GM12878 (cell line): ENCODE results near the gene RNFT2. TPM values are rescaled to one million over a fixed set of nuclear protein-coding genes. Genes with fewer than 3 reads are reported as not detected.

Experiments
- ATAC-seq: fragments of 200-7000 bp; cut with Tn5 transposase; 3 replicates; pipeline ENCODE4 v1.9.1; 2020; ENCODE audit warnings: mild to moderate bottlenecking, moderate library complexity
- BruUV-seq: library from RNA; stranded (reverse); fragments of 400-500 nt; replicated peaks from 2 replicates; lab custom pipeline; 2021; lab: Mats Ljungman, UMichigan
- CTCF ChIA-PET: fragments of 300-600 bp; sonication (Branson Sonifier 250); formaldehyde crosslinking; extraction: SDS; loops from one replicate; lab custom pipeline; 2021; ENCODE audit warnings: inconsistent platforms; lab: Yijun Ruan, JAX
- POLR2A ChIA-PET: fragments of 350-600 bp; formaldehyde crosslinking; extraction: SDS; loops from one replicate; lab custom pipeline; 2021; ENCODE audit warnings: inconsistent platforms; lab: Charles Lee
- RAD21 ChIA-PET: fragments of 300-600 bp; sonication (Branson Sonifier 250); formaldehyde crosslinking; loops from one replicate; lab custom pipeline; 2023; ENCODE audit warnings: antibody characterized with exemption; ENCODE audit not compliant: unreplicated experiment; lab: Charles Lee
- SMC1A ChIA-PET: fragments of 300-600 bp; sonication (Branson Sonifier 250); formaldehyde crosslinking; loops from one replicate; lab custom pipeline; 2023; ENCODE audit not compliant: unreplicated experiment, uncharacterized antibody; lab: Charles Lee
- DNase-seq: peaks from one replicate; pipeline ENCODE4 v3.0.0-alpha.2; 2011; ENCODE audit warnings: low read depth, low spot score
- FAIRE-seq: peaks from 3 replicates; lab custom pipeline; 2011; peaks lifted over from hg19 to GRCh38; lab: Jason Lieb, UNC
- H2AFZ ChIP-seq: 2 replicates; pipeline ENCODE4 v1.6.0; 2011; ENCODE audit warnings: low read depth, low read length, control low read depth; ENCODE audit not compliant: control insufficient read depth
- H3K27ac ChIP-seq: 2 replicates; pipeline ENCODE4 v1.5.1; 2011; ENCODE audit warnings: control low read depth; ENCODE audit not compliant: control insufficient read depth, insufficient read depth
- H3K27me3 ChIP-seq, 2 experiments: replicated peaks in 1 of 2; 2 replicates each; pipeline versions ENCODE4 v1.6.0 to v1.6.1; 2011; ENCODE audit warnings: low read length in 1 of 2; ENCODE audit not compliant: control insufficient read depth in 2 of 2, insufficient read depth in 2 of 2
- H3K36me3 ChIP-seq, 2 experiments: 2 replicates each; pipeline ENCODE4 v1.5.1; 2011; ENCODE audit warnings: low read length in 1 of 2; ENCODE audit not compliant: control insufficient read depth in 2 of 2, insufficient read depth in 2 of 2
- H3K4me1 ChIP-seq: 2 replicates; pipeline ENCODE4 v1.6.1; 2011; ENCODE audit warnings: mild to moderate bottlenecking, low read length, moderate library complexity, mixed read lengths; ENCODE audit not compliant: control insufficient read depth, insufficient read depth
- H3K4me2 ChIP-seq: 2 replicates; pipeline ENCODE4 v1.6.0; 2011; ENCODE audit warnings: control low read depth; ENCODE audit not compliant: control insufficient read depth, insufficient read depth
- H3K4me3 ChIP-seq: fragments of 200-600 bp; sonication (generic); 2 replicates; pipeline ENCODE4 v1.5.1; 2016
- H3K79me2 ChIP-seq: 2 replicates; pipeline ENCODE4 v1.6.0; 2011; ENCODE audit warnings: low read length; ENCODE audit not compliant: control insufficient read depth, insufficient read depth
- H3K9ac ChIP-seq: 2 replicates; pipeline ENCODE4 v1.8.0; 2011; ENCODE audit warnings: low read length, control low read depth, mixed read lengths; ENCODE audit not compliant: control insufficient read depth, insufficient read depth
- H3K9me3 ChIP-seq: replicated peaks from 3 replicates; pipeline ENCODE4 v1.5.1; 2011; ENCODE audit warnings: mild to moderate bottlenecking, low read length; ENCODE audit not compliant: control insufficient read depth, insufficient read depth
- H4K20me1 ChIP-seq: 2 replicates; pipeline ENCODE4 v1.6.0; 2011; ENCODE audit not compliant: control insufficient read depth, insufficient read depth
- ATF7 ChIP-seq: fragments of 450-650 bp; IDR thresholded peaks from 2 replicates; pipeline ENCODE4 v1.6.1; 2016; ENCODE audit warnings: low read depth, mild to moderate bottlenecking
- E2F4 ChIP-seq: IDR thresholded peaks from 2 replicates; pipeline ENCODE4 v1.6.1; 2012; ENCODE audit warnings: low read depth, low read length, improper control_type of control experiment
- EGR1 ChIP-seq, 2 experiments: IDR thresholded peaks; 1 replicate in 1 of 2; 2 replicates in 1 of 2; pipeline ENCODE4 v1.6.1; 2011 to 2012; ENCODE audit warnings: low read depth in 2 of 2, low read length in 2 of 2, borderline replicate concordance in 1 of 2, mild to moderate bottlenecking in 1 of 2, moderate library complexity in 1 of 2
- EZH2 ChIP-seq: IDR thresholded peaks from 2 replicates; pipeline ENCODE4 v1.6.1; 2012; ENCODE audit warnings: low read depth, mild to moderate bottlenecking, control low read depth, inconsistent platforms, low read length, borderline replicate concordance; ENCODE audit not compliant: control insufficient read depth
- IRF5 ChIP-seq: fragments of 450-650 bp; IDR thresholded peaks from 2 replicates; pipeline ENCODE4 v1.6.1; 2017; ENCODE audit warnings: borderline replicate concordance
- MTA2 ChIP-seq: fragments of 450-650 bp; IDR thresholded peaks from 2 replicates; pipeline ENCODE4 v1.6.1; 2016; ENCODE audit warnings: low read depth, mild to moderate bottlenecking, moderate library complexity
- NBN ChIP-seq: fragments of 450-650 bp; IDR thresholded peaks from 2 replicates; pipeline ENCODE4 v1.6.1; 2016
- POLR2AphosphoS2 ChIP-seq: IDR thresholded peaks from 2 replicates; pipeline ENCODE4 v1.6.1; 2011; ENCODE audit warnings: low read depth, mild to moderate bottlenecking, low read length, improper control_type of control experiment, moderate library complexity
- RAD51 ChIP-seq: fragments of 450-650 bp; IDR thresholded peaks from 2 replicates; pipeline ENCODE4 v1.6.1; 2016; ENCODE audit warnings: moderate library complexity, mild to moderate bottlenecking, inconsistent platforms
- RBBP5 ChIP-seq: fragments of 200-600 bp; sonication (generic); conservative IDR thresholded peaks from 2 replicates; pipeline ENCODE4 v1.6.1; 2016
- RELB ChIP-seq: fragments of 450-650 bp; IDR thresholded peaks from 2 replicates; pipeline ENCODE4 v1.6.1; 2017; ENCODE audit warnings: low read depth, mild to moderate bottlenecking, moderate library complexity
- ZBTB4 ChIP-seq: fragments of 450-650 bp; formaldehyde crosslinking; IDR thresholded peaks from 2 replicates; pipeline ENCODE4 v1.4.0; 2022; ENCODE audit warnings: mild to moderate bottlenecking, moderate library complexity
- ZNF384 ChIP-seq: IDR thresholded peaks from 2 replicates; pipeline ENCODE4 v1.6.1; 2012; ENCODE audit warnings: low read depth, mild to moderate bottlenecking, low read length, improper control_type of control experiment, borderline replicate concordance
- WGBS: methylation state at CpG from one replicate; pipeline ENCODE4 v1.1.6; 2016; ENCODE audit warnings: low lambda C conversion rate; ENCODE audit not compliant: insufficient replicate concordance, insufficient coverage; ENCODE audit errors: missing lambda C conversion rate; 5-methylcytosine and 5-hydroxymethylcytosine counted together
- in situ Hi-C: fragments of 300-500 bp; cut with MboI; formaldehyde crosslinking; loops from 9 replicates; pipeline ENCODE4 v1.14.3; 2018; ENCODE audit warnings: mixed read lengths
- intact Hi-C: fragments of 100-400 bp; cut with micrococcal nuclease; formaldehyde crosslinking; loops from one replicate; pipeline ENCODE4 v1.14.2; 2022; ENCODE audit not compliant: unreplicated experiment
- polyA plus RNA-seq, 11 experiments: library from polyadenylated mRNA; depleted of rRNA in 4 of 11; unstranded in 6 of 11; stranded (reverse) in 5 of 11; fragments of >200 nt; fragmentation: Nextera tagmentation in 4 of 11; fragmentation: Illumina TruSeq in 1 of 11; extraction: Ambion mirVana in 4 of 11; extraction: Trizol in 1 of 11; gene quantifications; 1 replicate in 1 of 11; 2 replicates in 10 of 11; pipeline versions ENCODE4 v1.2.1 to v1.2.3, GENCODE V29; 2011 to 2016; ENCODE audit warnings: inconsistent platforms in 2 of 11, missing spikeins in 2 of 11, low read depth in 1 of 11
- total RNA-seq, 4 experiments: library from RNA; depleted of rRNA in 3 of 4; stranded (reverse); fragments of >200 nt in 3 of 4; fragmentation: Illumina TruSeq in 1 of 4; extraction: Trizol in 1 of 4; gene quantifications; 2 replicates each; pipeline versions ENCODE4 v1.2.1 to v1.2.3, GENCODE V29; 2013 to 2021
- TF ChIP-seq, protein P1 (sequence below): IDR thresholded peaks from 2 replicates; pipeline ENCODE4 v1.6.1; 2012; ENCODE audit warnings: low read depth, low read length, improper control_type of control experiment
- TF ChIP-seq, protein P2 (sequence below): IDR thresholded peaks from 2 replicates; pipeline ENCODE4 v1.6.1; 2011; ENCODE audit warnings: borderline replicate concordance, low read depth, mild to moderate bottlenecking, moderate library complexity, mixed read lengths, low read length; ENCODE audit not compliant: insufficient read depth; ENCODE audit errors: extremely low read length

Gene RNFT2
- total and polyA plus RNA-seq, 10 of the 15 experiments (the other 5 are each of a cell fraction or from before 2014, with no cell fraction given): 2.5 to 17.3 (median 9.7) TPM

GRCh38 chr12:116745554-116745953 lies 7.4 kb downstream of the RNFT2 start:
- DNase-seq: no peak
- no peak for FAIRE-seq
- Histone ChIP-seq H3K4me3 (no peak overlapping the region), H3K27me3 (no peaks in the 10 kb centered on the region), H2AFZ (no peak overlapping the region), H3K4me1 (no peaks in the 10 kb centered on the region), H3K9me3 (no peaks in the 10 kb centered on the region), H3K36me3 (peaks cover 0 to 2% of the 10 kb centered on the region in 2 experiments; a peak in 1 of 4 replicates), H3K4me2 (no peak overlapping the region), H3K27ac (no peak overlapping the region), H3K79me2 (no peaks in the 10 kb centered on the region), H3K9ac (no peak overlapping the region), H4K20me1 (no peaks in the 10 kb centered on the region)
- intact Hi-C loops: no loop called here
- no TSS peak for BruUV-seq
- ChIA-PET SMC1A (interaction anchor here (1.3 kb wide), 1 partner anchor 14 kb away, joined by 3 read pairs; no protein-coding TSS in a partner anchor), POLR2A (interaction anchor here (0.5 kb wide), 1 partner anchor 72 kb away, joined by 5 read pairs; no protein-coding TSS in a partner anchor), RAD21 (no interaction called here), CTCF (no interaction called here)
- ATAC-seq: no peak
- no peak for TF ChIP-seq E2F4
- no peak for TF ChIP-seq RELB
- no peak for TF ChIP-seq IRF5
- no peak for TF ChIP-seq ATF7
- TF ChIP-seq NBN: no peak
- no peak for TF ChIP-seq ZBTB4 (CRISPR knock-in tag)
- TF ChIP-seq EGR1 (IDR thresholded peaks at IDR 0.05; ENCODE audit: borderline replicate concordance in 1 of 2, low read depth in 2 of 2, low read length in 2 of 2): no peak
- TF ChIP-seq, protein P1, sequence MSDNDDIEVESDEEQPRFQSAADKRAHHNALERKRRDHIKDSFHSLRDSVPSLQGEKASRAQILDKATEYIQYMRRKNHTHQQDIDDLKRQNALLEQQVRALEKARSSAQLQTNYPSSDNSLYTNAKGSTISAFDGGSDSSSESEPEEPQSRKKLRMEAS: no peak
- no peak for TF ChIP-seq POLR2AphosphoS2
- TF ChIP-seq RAD51: no peak
- TF ChIP-seq ZNF384: no peak
- TF ChIP-seq EZH2: no peak
- no peak for TF ChIP-seq MTA2
- no peak for TF ChIP-seq RBBP5
- TF ChIP-seq, protein P2, sequence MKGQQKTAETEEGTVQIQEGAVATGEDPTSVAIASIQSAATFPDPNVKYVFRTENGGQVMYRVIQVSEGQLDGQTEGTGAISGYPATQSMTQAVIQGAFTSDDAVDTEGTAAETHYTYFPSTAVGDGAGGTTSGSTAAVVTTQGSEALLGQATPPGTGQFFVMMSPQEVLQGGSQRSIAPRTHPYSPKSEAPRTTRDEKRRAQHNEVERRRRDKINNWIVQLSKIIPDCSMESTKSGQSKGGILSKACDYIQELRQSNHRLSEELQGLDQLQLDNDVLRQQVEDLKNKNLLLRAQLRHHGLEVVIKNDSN: no peak
- 98% methylated on average over 4 of the region's 4 CpGs for WGBS
- in situ Hi-C loops: no loop called here
